ENCODE data around the gene STAM. TPM values are rescaled to one million over a fixed set of nuclear protein-coding genes. Genes with fewer than 3 reads are reported as not detected.

Gene STAM
- total and polyA plus RNA-seq, 9 of the 15 experiments (the other 6 are each of a cell fraction or from before 2014, with no cell fraction given), result 13.8 to 33.5 (median 26.4) TPM

DNA sequence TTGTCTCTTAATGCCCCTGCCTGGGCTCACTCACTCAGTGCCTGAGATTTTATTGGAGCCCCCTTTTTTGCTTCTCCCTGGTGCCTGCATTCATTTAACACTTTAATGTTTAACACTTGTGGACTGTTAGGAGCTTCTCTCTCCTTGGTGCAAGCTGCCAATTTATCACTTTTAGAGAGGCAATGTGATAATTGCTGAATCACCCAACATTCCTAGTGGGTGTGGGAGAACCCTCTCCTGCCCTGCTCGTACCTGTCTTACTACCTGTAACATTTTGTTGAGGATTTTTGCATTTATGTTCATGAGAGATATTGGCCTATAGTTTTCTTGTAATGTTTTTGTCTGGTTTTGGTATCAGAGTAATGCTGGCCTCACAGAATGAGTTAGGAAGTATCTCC lies 13.2 kb downstream of the STAM start (continued):
- TF ChIP-seq HNRNPH1 (optimal IDR thresholded peaks at IDR 0.05; ENCODE audit: low read depth, low read length) (no peak), PML (IDR thresholded peaks at IDR 0.05; ENCODE audit: low read length) (no peak), ZNF77 (CRISPR knock-in tag; IDR thresholded peaks at IDR 0.05) (no peak), TEAD4 (IDR thresholded peaks at IDR 0.05; ENCODE audit: low read length) (no peak), TEAD4 (CRISPR knock-in tag; IDR thresholded peaks at IDR 0.05; ENCODE audit: borderline replicate concordance) (no peak), TSC22D4 (tag; IDR thresholded peaks at IDR 0.05) (no peak), NFE2 (IDR thresholded peaks at IDR 0.05; ENCODE audit: low read depth) (peak; percentile 93), KLF16 (IDR thresholded peaks at IDR 0.05) (no peak), ZNF764 (CRISPR knock-in tag; IDR thresholded peaks at IDR 0.05; ENCODE audit: low read depth) (no peak), ADNP (tag; IDR thresholded peaks at IDR 0.05) (no peak), ZBTB26 (CRISPR knock-in tag; IDR thresholded peaks at IDR 0.05) (no peak), PRMT5 (CRISPR knock-in tag; IDR thresholded peaks at IDR 0.05) (no peak), HDAC1 (IDR thresholded peaks at IDR 0.05) (0 out of 4 replicates have a peak, but pooled peaks of 1 of the 2 experiments have one; percentile 19), ZNF12 (CRISPR knock-in tag; IDR thresholded peaks at IDR 0.05) (no peak), KAT2B (IDR thresholded peaks at IDR 0.05; ENCODE audit: low read depth, low read length) (no peak), ZNF408 (CRISPR knock-in tag; IDR thresholded peaks at IDR 0.05; ENCODE audit: low read depth) (no peak), ILK (tag; IDR thresholded peaks at IDR 0.05; ENCODE audit: borderline replicate concordance, low read depth) (no peak), SRSF3 (IDR thresholded peaks at IDR 0.05; ENCODE audit: insufficient read depth, low read length) (no peak), FOXP1 (CRISPR knock-in tag; IDR thresholded peaks at IDR 0.05) (no peak)
- TF ChIP-seq, protein P1, sequence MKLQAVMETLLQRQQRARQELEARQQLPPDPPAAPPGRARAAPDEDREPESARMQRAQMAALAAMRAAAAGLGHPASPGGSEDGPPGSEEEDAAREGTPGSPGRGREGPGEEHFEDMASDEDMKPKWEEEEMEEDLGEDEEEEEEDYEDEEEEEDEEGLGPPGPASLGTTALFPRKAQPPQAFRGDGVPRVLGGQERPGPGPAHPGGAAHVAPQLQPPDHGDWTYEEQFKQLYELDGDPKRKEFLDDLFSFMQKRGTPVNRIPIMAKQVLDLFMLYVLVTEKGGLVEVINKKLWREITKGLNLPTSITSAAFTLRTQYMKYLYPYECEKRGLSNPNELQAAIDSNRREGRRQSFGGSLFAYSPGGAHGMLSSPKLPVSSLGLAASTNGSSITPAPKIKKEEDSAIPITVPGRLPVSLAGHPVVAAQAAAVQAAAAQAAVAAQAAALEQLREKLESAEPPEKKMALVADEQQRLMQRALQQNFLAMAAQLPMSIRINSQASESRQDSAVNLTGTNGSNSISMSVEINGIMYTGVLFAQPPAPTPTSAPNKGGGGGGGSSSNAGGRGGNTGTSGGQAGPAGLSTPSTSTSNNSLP (IDR thresholded peaks at IDR 0.05; ENCODE audit: borderline replicate concordance, low read depth, low read length), result no peak
